Neuronal stem cell (in vitro differentiated cells): ENCODE results near the gene TRIM66.

ENCODE experiments used
- DNase-seq: peaks from one replicate; pipeline ENCODE4 v3.0.0-alpha.2; 2013; ENCODE audit warnings: low spot score
- H2AFZ ChIP-seq: one replicate; pipeline ENCODE4 v1.6.1; 2013; ENCODE audit warnings: mild to moderate bottlenecking, low read length, inconsistent platforms
- H2AK5ac ChIP-seq: 2 replicates; pipeline ENCODE4 v1.6.1; 2013; ENCODE audit warnings: low read depth, mild to moderate bottlenecking, inconsistent platforms, low read length, moderate library complexity, mixed read lengths
- H2BK120ac ChIP-seq: 2 replicates; pipeline ENCODE4 v1.6.1; 2013; ENCODE audit warnings: low read depth, mild to moderate bottlenecking, inconsistent platforms, low read length, moderate library complexity, mixed read lengths
- H2BK12ac ChIP-seq: one replicate; pipeline ENCODE4 v1.6.1; 2013; ENCODE audit warnings: low read length, inconsistent platforms
- H2BK15ac ChIP-seq: 2 replicates; pipeline ENCODE4 v1.6.1; 2013; ENCODE audit warnings: mild to moderate bottlenecking, low read length, inconsistent platforms, mixed read lengths
- H2BK5ac ChIP-seq: one replicate; pipeline ENCODE4 v1.6.1; 2013; ENCODE audit warnings: inconsistent platforms, mild to moderate bottlenecking, low read length, moderate library complexity
- H3K14ac ChIP-seq: one replicate; pipeline ENCODE4 v1.6.1; 2013; ENCODE audit warnings: low read length, inconsistent platforms
- H3K18ac ChIP-seq: 2 replicates; pipeline ENCODE4 v1.6.1; 2013; ENCODE audit warnings: low read length, inconsistent platforms
- H3K23ac ChIP-seq: 2 replicates; pipeline ENCODE4 v1.6.1; 2013; ENCODE audit warnings: low read depth, mild to moderate bottlenecking, mixed read lengths, low read length, inconsistent platforms; ENCODE audit not compliant: poor library complexity
- H3K27ac ChIP-seq: replicated peaks from 3 replicates; pipeline ENCODE4 v1.5.1; 2013; ENCODE audit warnings: low read length, inconsistent platforms
- H3K27me3 ChIP-seq, 3 experiments: 2 replicates each; pipeline ENCODE4 v1.6.1; 2013; ENCODE audit warnings: low read length in 3 of 3, mild to moderate bottlenecking in 2 of 3, inconsistent platforms in 1 of 3, low read depth in 1 of 3, mixed read lengths in 1 of 3, moderate library complexity in 1 of 3; ENCODE audit not compliant: control insufficient read depth in 3 of 3, insufficient read depth in 3 of 3
- H3K36me3 ChIP-seq, 2 donors: replicated peaks in 1 of 2; 2 replicates each; pipeline ENCODE4 v1.6.1; 2013; ENCODE audit warnings: low read length in 2 of 2; ENCODE audit not compliant: control insufficient read depth in 2 of 2, insufficient read depth in 2 of 2
- H3K4ac ChIP-seq: 2 replicates; pipeline ENCODE4 v1.6.1; 2013; ENCODE audit warnings: inconsistent platforms, mild to moderate bottlenecking, low read length, moderate library complexity
- H3K4me1 ChIP-seq, 2 donors: 1 replicate in 1 of 2; 2 replicates in 1 of 2; pipeline ENCODE4 v1.6.1; 2013; ENCODE audit warnings: low read length in 2 of 2, low read depth in 1 of 2; ENCODE audit not compliant: control insufficient read depth in 2 of 2, insufficient read depth in 1 of 2
- H3K4me2 ChIP-seq: one replicate; pipeline ENCODE4 v1.6.1; 2013; ENCODE audit warnings: mild to moderate bottlenecking, low read length, inconsistent platforms; ENCODE audit not compliant: insufficient read depth, poor library complexity, severe bottlenecking
- H3K4me3 ChIP-seq, 2 donors: 2 replicates each; pipeline ENCODE4 v1.5.1; 2013; ENCODE audit warnings: low read length in 2 of 2, mild to moderate bottlenecking in 2 of 2, inconsistent platforms in 1 of 2, moderate library complexity in 1 of 2
- H3K79me1 ChIP-seq: one replicate; pipeline ENCODE4 v1.6.1; 2013; ENCODE audit warnings: low read depth, mild to moderate bottlenecking, inconsistent platforms, low read length, moderate library complexity
- H3K9ac ChIP-seq: one replicate; pipeline ENCODE4 v1.6.1; 2013; ENCODE audit warnings: mild to moderate bottlenecking, low read depth, low read length, inconsistent platforms; ENCODE audit not compliant: poor library complexity
- H3K9me3 ChIP-seq, 2 donors: replicated peaks in 1 of 2; 2 replicates each; pipeline versions ENCODE3 to v1.6.1; 2013; ENCODE audit warnings: low read length in 2 of 2, mild to moderate bottlenecking in 2 of 2, inconsistent platforms in 1 of 2, low read depth in 1 of 2, mixed read lengths in 1 of 2, moderate library complexity in 1 of 2; ENCODE audit not compliant: control insufficient read depth in 2 of 2, insufficient read depth in 1 of 2
- H4K8ac ChIP-seq: one replicate; pipeline ENCODE4 v1.6.1; 2013; ENCODE audit warnings: low read depth, mild to moderate bottlenecking, inconsistent platforms, low read length, moderate library complexity
- H4K91ac ChIP-seq: one replicate; pipeline ENCODE4 v1.6.1; 2013; ENCODE audit warnings: low read length, low read depth, mild to moderate bottlenecking, inconsistent platforms; ENCODE audit not compliant: poor library complexity
- WGBS, 2 donors: extraction: QIAGEN DNeasy Blood & Tissue Kit; methylation state at CpG; one replicate each; pipeline ENCODE4 v1.1.7; 2013; ENCODE audit warnings: missing lambda C conversion rate in 2 of 2, mixed read lengths in 1 of 2; ENCODE audit not compliant: insufficient read length in 2 of 2, insufficient replicate concordance in 1 of 2; ENCODE audit errors: extremely low coverage in 2 of 2; 5-methylcytosine and 5-hydroxymethylcytosine counted together

Gene TRIM66

GRCh38 chr11:8612522-8612921 is 69.9 kb downstream of the TRIM66 start:
- Histone ChIP-seq H2AK5ac (no peak overlapping the region), H3K14ac (no peak overlapping the region), H3K9ac (no peak overlapping the region), H4K8ac (no peak overlapping the region), H4K91ac (no peak overlapping the region), H2BK15ac (no peak overlapping the region), H3K79me1 (no peaks in the 10 kb centered on the region), H3K4me2 (no peak overlapping the region), H3K27me3 (no peaks in the 10 kb centered on the region), H3K23ac (peak overlapping the region; percentile 26), H3K36me3 (peaks cover 0 to 6% of the 10 kb centered on the region in 2 donors), H3K9me3 (no peaks in the 10 kb centered on the region), H3K18ac (peak overlapping the region; percentile 11), H3K4me3 (no peak overlapping the region), H3K4me1 (peaks cover 1 to 12% of the 10 kb centered on the region in 2 donors), H3K27ac (no peak overlapping the region), H2BK5ac (no peak overlapping the region), H3K4ac (no peak overlapping the region), H2AFZ (no peak overlapping the region), H2BK12ac (no peak overlapping the region), H2BK120ac (no peak overlapping the region)
- no CpG with 5 or more reads among the region's 5 CpGs for WGBS, 2 donors
- DNase-seq, result no peak

GRCh38 chr11:8610532-8611116 is 71.8 kb downstream of the TRIM66 start:
- no peak overlapping the region for H2BK15ac ChIP-seq
- H3K9ac ChIP-seq, result no peak overlapping the region
- H3K9me3 ChIP-seq, result no peaks in the 10 kb centered on the region
- no peaks in the 10 kb centered on the region for H3K79me1 ChIP-seq
- H4K8ac ChIP-seq, result no peak overlapping the region
- no peak overlapping the region for H3K4ac ChIP-seq
- no peak overlapping the region for H2BK12ac ChIP-seq
- H3K4me2 ChIP-seq, result no peak overlapping the region
- H2BK120ac ChIP-seq, result no peak overlapping the region
- H3K27ac ChIP-seq, result no peak overlapping the region
- H3K4me1 ChIP-seq, result peaks cover 1 to 12% of the 10 kb centered on the region in 2 donors
- no CpG with 5 or more reads among the region's 7 CpGs for WGBS, 2 donors
- H3K18ac ChIP-seq, result no peak overlapping the region
- no peak overlapping the region for H2AFZ ChIP-seq
- H2BK5ac ChIP-seq, result no peak overlapping the region
- H4K91ac ChIP-seq, result no peak overlapping the region
- no peak for DNase-seq
- H3K36me3 ChIP-seq, result no peaks in the 10 kb centered on the region
- no peak overlapping the region for H3K4me3 ChIP-seq
- H2AK5ac ChIP-seq, result no peak overlapping the region
- H3K27me3 ChIP-seq, result no peaks in the 10 kb centered on the region
- H3K23ac ChIP-seq, result no peak overlapping the region
- H3K14ac ChIP-seq, result no peak overlapping the region

GRCh38 chr11:8608652-8609051 is 73.8 kb downstream of the TRIM66 start:
- Histone ChIP-seq H4K91ac (no peak overlapping the region), H3K4me2 (no peak overlapping the region), H3K9me3 (no peaks in the 10 kb centered on the region), H3K4me3 (no peak overlapping the region), H4K8ac (no peak overlapping the region), H3K9ac (no peak overlapping the region), H3K27me3 (no peaks in the 10 kb centered on the region), H3K79me1 (no peaks in the 10 kb centered on the region), H3K18ac (no peak overlapping the region), H2AK5ac (no peak overlapping the region), H2BK5ac (no peak overlapping the region), H2BK12ac (no peak overlapping the region), H3K4me1 (peaks cover 1 to 11% of the 10 kb centered on the region in 2 donors), H3K27ac (no peak overlapping the region), H2BK15ac (no peak overlapping the region), H3K36me3 (no peaks in the 10 kb centered on the region), H2BK120ac (no peak overlapping the region), H3K14ac (no peak overlapping the region), H3K23ac (no peak overlapping the region), H3K4ac (no peak overlapping the region), H2AFZ (no peak overlapping the region)
- no peak for DNase-seq
- no CpG with 5 or more reads among the region's 1 CpG for WGBS, 2 donors

GRCh38 chr11:8605971-8606563 is 76.4 kb downstream of the TRIM66 start:
- no peak overlapping the region for H2BK15ac ChIP-seq
- H3K4me2 ChIP-seq, result no peak overlapping the region
- no peak overlapping the region for H2AK5ac ChIP-seq
- no CpG with 5 or more reads among the region's 1 CpG for WGBS, 2 donors
- no peak overlapping the region for H2BK5ac ChIP-seq
- H3K27ac ChIP-seq, result no peak overlapping the region
- H2BK120ac ChIP-seq, result no peak overlapping the region
- H3K4me1 ChIP-seq, result peaks cover 6 to 7% of the 10 kb centered on the region in 2 donors
- H3K4me3 ChIP-seq, result no peak overlapping the region
- no peak overlapping the region for H2BK12ac ChIP-seq
- H3K18ac ChIP-seq, result no peak overlapping the region
- no peak overlapping the region for H4K8ac ChIP-seq
- no peak overlapping the region for H2AFZ ChIP-seq
- no peaks in the 10 kb centered on the region for H3K27me3 ChIP-seq
- H3K23ac ChIP-seq, result no peak overlapping the region
- no peaks in the 10 kb centered on the region for H3K9me3 ChIP-seq
- no peak overlapping the region for H3K4ac ChIP-seq
- H3K14ac ChIP-seq, result no peak overlapping the region
- no peaks in the 10 kb centered on the region for H3K36me3 ChIP-seq
- DNase-seq, result no peak
- no peak overlapping the region for H4K91ac ChIP-seq
- no peaks in the 10 kb centered on the region for H3K79me1 ChIP-seq
- H3K9ac ChIP-seq, result no peak overlapping the region
